Neural cell (in vitro differentiated cells): ENCODE measurements around the gene HHIPL1.

Experiments
- CTCF ChIP-seq: fragments of 450-650 bp; IDR thresholded peaks from 2 replicates; pipeline ENCODE4 v1.5.1; 2014; ENCODE audit warnings: antibody characterized with exemption, mild to moderate bottlenecking, moderate library complexity; ENCODE audit not compliant: poor library complexity, severe bottlenecking
- EZH2 ChIP-seq: fragments of 200-600, 300-800 bp; shearing (Covaris generic), sonication (generic); IDR thresholded peaks from 2 replicates; pipeline ENCODE4 v1.6.1; 2014; ENCODE audit warnings: antibody characterized with exemption, low read length, borderline replicate concordance, mild to moderate bottlenecking; ENCODE audit not compliant: insufficient read depth, poor library complexity, severe bottlenecking
- RAD21 ChIP-seq: fragments of 450-650 bp; conservative IDR thresholded peaks from 2 replicates; pipeline ENCODE4 v1.6.1; 2014; ENCODE audit warnings: antibody characterized with exemption, mild to moderate bottlenecking, moderate library complexity
- TAF1 ChIP-seq: IDR thresholded peaks from 2 replicates; pipeline ENCODE4 v1.6.1; 2012; ENCODE audit warnings: low read depth

DNA sequence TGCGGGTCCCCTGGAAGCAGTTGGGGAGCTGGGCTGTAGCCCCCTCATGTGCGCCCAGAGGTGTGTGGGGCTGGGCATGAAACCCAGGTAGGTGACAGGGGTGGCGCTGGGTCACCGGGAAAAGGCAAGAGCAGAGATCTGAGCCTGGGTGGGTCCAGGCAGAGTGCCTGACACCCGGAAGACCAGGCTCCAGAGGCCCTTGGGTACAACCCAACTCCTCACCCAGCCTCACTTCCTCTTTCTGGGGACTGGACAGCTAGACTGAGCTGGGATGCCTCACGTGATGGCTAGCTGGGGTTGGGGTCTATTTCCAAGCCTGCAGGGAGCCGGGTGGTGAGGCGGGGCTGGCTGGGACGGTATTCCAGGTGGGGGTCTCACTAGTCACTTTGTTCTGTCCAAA, 22.9 kb downstream of the HHIPL1 start:
- TF ChIP-seq RAD21, result no peak
- no peak for TF ChIP-seq TAF1
- TF ChIP-seq CTCF, result no peak
- TF ChIP-seq EZH2, result no peak
